GM12874 (cell line): ENCODE data around the gene EXT2.

ENCODE experiments used
- TF ChIP-seq, protein P1 (sequence below): IDR thresholded peaks from 2 replicates; pipeline ENCODE4 v1.5.1; 2011; ENCODE audit warnings: low read depth, mild to moderate bottlenecking, control low read depth, low read length, moderate library complexity; ENCODE audit not compliant: insufficient read depth

EXT2 gene

DNA sequence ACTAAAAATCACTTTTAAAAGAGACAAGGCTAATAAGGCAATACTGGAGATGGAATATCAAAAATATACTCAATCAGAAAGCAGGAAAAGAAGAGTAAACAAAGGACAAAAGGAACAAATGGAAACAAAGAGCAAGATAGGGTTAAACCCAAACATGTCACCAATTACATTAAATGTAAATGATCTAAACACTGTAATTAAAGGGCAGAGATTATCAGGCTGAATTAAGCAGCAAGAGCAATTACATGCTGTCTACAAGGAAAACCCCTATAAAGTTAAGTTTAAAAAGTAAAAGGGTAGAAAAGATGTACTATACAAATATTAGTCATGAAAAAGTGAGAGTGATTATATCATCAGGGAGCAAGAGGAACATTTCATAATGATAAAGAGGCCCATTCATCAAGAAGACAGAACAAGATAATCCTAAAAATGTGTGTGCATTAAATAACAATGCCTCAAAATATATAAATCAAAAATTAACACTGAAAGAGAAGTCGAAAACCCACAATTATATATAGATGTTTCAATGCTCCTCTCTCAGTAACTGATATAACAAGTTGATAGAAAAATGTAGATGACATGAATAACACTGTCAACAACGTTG, 157.6 kb downstream of the EXT2 start:
- TF ChIP-seq, protein P1, sequence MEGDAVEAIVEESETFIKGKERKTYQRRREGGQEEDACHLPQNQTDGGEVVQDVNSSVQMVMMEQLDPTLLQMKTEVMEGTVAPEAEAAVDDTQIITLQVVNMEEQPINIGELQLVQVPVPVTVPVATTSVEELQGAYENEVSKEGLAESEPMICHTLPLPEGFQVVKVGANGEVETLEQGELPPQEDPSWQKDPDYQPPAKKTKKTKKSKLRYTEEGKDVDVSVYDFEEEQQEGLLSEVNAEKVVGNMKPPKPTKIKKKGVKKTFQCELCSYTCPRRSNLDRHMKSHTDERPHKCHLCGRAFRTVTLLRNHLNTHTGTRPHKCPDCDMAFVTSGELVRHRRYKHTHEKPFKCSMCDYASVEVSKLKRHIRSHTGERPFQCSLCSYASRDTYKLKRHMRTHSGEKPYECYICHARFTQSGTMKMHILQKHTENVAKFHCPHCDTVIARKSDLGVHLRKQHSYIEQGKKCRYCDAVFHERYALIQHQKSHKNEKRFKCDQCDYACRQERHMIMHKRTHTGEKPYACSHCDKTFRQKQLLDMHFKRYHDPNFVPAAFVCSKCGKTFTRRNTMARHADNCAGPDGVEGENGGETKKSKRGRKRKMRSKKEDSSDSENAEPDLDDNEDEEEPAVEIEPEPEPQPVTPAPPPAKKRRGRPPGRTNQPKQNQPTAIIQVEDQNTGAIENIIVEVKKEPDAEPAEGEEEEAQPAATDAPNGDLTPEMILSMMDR: no peak

DNA sequence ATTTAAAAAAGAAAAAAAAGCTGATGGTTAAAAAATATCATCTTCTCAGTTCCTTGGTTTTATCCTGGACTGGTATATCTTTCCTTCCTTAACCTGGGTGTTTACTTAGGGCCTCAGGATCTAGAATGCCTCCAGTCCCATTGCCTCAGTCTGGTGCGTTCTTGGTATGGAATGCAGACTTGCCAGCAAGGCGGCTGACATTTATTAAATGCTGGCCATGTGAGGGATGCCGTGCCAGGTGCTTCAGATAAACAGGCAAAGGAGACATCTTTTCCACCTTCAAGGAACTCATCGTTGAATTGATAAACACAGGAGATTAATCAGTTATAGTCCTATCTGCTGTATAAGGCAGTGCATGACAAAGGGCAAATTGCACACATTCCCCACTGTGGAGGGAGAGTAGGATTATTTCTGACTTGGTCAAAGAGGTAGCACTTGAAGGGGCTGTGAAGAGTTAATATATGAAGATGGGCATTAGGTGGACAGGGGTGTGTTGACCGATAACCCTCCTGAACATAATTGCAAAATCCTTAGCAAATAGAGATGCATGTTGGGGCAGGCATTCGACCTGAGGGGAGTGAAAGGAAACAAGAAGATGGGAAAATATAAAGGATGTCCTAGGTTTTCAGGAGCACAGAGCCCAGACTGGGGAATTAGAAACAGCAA, 160.1 kb downstream of the EXT2 start:
- TF ChIP-seq, protein P1: no peak

DNA sequence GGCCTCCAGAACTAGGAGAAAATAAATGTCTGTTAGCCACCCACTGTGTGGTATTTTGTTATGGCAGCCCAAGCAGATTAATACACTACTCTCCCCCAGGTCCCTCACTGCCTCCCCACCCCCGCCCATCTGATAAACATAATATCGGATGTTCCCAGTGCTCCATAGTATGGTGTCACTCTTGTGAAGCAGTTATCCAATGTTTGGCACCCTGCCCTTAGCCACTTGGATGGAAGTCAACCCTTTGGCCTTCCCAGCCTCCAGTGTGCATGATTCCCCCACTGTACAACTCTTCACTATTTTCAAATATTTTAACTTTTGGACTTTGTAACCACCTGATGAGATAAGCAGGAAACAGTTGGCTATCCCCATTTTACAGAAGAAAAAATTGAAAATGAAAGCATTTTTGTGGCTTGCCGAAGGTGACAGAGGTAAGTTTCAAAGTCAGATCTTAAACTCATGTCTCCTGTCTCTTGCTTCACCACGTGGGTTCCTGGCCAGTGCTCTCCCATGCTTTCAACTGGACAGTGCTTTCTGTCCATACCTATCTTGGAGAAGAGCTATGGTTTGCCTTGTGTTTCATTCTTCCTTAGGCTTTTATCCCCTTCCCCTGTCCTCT, 161.3 kb downstream of the EXT2 start:
- TF ChIP-seq, protein P1: no peak

DNA sequence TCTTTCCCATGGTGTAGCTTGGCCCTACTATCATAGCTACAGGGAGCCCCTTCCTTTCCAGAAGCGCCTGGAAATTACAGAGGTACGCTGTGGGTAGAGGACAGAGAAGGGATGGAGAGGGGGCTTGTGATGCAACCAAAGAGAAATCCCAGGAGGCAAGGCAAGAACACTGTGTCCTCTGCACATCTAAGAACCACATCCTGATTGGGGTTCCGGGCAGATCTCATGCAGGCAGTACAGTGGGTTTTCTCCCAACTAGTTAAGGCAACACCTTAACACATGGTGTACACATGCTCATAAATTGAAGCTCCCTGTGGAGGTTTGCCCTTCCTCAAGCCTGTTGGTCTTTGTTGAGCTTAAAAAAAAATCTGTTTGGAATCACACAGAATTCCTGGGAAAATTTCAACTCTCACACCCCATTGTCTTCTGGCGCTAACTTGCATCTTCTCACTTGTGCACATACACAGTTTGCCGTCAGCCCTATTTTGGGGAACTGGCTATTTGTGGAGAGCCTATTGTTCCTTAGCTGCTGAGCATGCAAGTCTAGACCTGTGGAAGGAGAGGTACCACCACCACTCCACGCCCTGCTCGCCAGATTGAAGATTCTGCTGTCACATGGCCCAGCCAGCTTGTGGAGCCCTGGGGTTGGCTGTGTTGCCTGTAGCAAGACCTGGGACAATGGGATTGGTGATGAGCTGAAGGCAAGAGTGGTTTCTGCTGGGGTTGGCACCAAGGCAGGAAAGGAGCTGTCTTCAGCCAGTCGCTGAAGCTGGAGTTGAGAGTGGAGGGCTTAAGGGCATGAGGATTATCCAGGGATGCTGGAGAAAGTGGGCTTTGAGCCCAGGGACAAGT, 162.1 kb downstream of the EXT2 start:
- TF ChIP-seq, protein P1: no peak

DNA sequence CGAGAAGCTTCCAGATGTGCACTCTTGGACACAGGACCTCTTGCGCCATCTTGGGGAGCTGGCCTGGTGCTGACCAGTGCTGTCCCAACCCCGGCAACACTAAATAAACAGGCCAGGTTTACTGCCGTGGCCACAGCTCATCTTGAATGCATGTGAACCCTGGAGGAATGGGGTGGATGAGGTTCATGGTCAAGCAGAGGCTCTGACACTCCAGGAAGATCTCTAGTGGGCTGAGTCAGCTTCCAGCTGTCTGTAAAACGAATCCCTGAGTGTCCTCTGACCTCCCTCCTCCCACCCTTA, 162.7 kb downstream of the EXT2 start:
- TF ChIP-seq, protein P1: no peak

DNA sequence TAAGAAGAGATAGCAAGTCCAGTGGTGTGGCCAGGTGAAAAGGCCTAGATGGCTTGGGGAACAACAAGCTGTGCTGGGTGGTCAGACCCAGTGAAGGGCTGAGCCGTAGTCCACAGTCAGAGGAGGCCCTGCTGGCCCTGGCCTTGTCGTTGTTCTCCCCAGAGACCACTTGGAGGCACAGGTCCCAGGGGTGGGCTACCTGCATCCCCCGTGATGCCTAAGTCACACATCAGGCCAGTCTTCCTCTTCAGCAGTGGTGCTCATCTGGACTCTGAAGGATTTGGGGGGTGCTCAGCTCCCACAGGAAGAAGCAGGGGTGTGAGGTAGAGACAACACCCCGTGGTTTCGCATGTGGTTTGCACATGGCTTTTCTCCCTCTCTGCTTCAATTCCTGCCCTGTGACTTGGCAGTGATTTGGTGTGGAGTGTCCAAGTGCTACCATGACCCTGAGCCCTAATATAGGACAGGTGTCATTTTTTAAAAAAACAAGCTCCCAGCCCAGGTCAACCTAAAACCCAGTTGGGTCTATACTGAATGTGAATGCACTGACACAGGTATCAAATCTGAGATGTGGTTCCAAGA, 163.5 kb downstream of the EXT2 start:
- TF ChIP-seq, protein P1: no peak

DNA sequence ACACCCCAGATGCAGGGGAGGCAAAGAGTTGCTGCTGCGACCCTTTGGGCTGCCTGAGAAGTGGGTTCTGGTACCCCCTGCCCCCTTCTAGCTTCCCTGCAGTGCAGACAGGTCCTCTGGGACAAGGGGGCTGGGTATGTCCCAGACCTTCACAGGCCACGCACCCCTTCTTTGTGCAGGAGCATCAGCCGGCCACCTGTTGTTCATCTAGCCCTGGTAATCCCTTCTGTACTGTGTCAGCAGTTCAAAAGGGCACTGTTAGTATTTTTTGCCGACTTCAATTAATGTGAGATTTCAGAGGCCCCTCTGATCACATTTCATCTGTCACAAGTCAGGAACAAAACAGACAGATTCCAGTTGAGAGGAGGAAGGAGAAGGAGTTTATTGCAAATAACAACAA, 164.6 kb downstream of the EXT2 start:
- TF ChIP-seq, protein P1: no peak
